Fibroblast of skin of left biceps (primary cell): ENCODE measurements around the gene PNO1.
"Not testable (repeated sequence)": the region's sequence is repeated elsewhere in the genome, so short reads cannot be mapped to it uniquely, and the experiment has no call there.

ENCODE experiments used
- DNase-seq, 2 experiments: peaks; one replicate each; pipeline ENCODE4 v3.0.0-alpha.2; 2013; ENCODE audit warnings: low read depth in 2 of 2

PNO1 gene

GRCh38 chr2:68157402-68158133 lies at the start of gene PNO1:
PNO1 (plus strand) TSS chr2:68157888; CDS start chr2:68157935, 47 bp downstream.
- DNase-seq, result peak; percentile 84 to 87

- no peak for DNase-seq
These were observed 49.6 kb upstream of the PNO1 start for GRCh38 chr2:68108120-68108519.

DNA sequence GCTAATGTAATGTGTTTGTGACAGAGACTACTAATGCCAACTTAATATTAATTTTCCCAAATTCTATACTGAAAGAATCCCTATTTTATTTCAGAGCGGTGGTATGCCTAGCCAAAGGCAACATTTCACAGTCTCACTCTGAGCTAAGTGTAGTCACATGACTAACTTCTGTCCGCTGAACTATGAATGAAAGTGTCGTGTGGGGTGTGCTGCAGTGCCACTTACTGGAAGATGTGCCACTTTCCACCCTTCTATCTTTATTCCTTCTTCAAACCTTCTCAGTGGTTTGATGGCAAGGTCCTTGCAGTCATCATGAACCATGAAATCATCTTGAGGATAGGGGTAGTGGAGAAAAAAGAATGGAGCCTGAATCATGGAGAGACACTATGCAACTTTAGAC lies 47.6 kb upstream of the PNO1 start:
- DNase-seq, result no peak

- no peak for DNase-seq
These were observed 41.7 kb upstream of the PNO1 start for GRCh38 chr2:68115965-68116364.

DNA sequence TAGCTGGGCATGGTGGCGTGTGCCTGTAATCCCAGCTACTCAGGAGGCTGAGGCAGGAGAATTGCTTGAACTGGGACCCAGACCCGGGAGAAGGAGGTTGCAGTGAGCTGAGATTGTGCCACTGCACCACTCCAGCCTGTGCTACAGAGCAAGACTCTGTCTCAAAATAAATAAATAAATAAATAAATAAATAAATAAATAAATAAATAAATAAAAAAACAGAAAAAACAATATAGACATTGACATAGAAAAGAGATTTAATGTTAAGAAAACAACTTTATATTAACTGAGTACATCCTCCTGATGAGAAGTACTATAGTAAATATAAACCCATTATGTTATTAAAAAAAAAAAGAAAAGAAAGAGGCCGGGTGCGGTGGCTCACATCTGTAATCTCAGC lies 39.8 kb upstream of the PNO1 start:
- DNase-seq, result not testable (repeated sequence)

GRCh38 chr2:68118816-68119215 lies 38.9 kb upstream of the PNO1 start:
- no peak for DNase-seq

DNA sequence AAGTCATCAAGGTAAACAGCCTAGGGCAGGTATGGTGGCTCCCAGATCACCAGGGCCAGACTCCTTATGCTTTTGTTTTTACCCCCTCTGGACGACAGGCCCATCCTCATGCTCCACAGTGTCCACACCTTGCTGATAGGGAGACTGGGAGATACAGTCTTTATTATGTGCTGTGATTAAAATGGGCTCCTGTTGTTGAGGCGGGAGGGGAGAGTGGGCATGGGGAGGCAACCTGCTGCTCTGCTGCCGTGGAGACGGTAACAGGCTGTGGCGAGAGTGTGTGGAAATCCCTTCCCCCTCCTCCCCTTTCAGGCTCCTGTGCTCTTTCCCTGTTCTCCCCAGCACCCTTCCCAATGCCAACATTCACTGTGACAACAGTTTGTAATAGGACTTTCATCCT lies 38.2 kb upstream of the PNO1 start:
- no peak for DNase-seq

GRCh38 chr2:68121873-68122679 lies 35.6 kb upstream of the PNO1 start:
- peak; percentile 46 to 47 for DNase-seq

- DNase-seq, result no peak
These were observed 35.1 kb upstream of the PNO1 start for GRCh38 chr2:68122680-68122964.

GRCh38 chr2:68124321-68124720 lies 33.4 kb upstream of the PNO1 start:
- DNase-seq, result no peak

GRCh38 chr2:68125821-68126220 lies 31.9 kb upstream of the PNO1 start:
- no peak for DNase-seq

DNA sequence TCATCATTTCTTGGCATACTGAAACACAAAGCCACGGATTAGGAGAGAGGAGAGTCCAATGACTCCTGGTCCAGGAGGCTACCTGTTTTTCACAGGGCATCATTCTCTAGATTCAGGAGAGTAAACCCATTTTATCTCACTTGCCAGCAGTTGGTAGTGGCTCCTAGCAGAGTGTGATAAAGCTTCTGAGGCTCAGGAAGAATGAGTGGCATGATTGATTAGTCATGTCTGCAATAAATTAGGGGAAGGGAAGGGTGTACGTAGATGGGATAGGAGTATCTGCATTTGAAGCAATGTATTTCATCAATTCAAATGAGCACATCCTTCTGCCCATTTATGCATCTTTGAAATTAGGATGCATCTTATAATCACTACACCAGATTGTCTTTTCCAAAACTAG lies 31.1 kb upstream of the PNO1 start:
- no peak for DNase-seq

GRCh38 chr2:68127358-68128242 lies 30.1 kb upstream of the PNO1 start:
- no peak for DNase-seq

DNA sequence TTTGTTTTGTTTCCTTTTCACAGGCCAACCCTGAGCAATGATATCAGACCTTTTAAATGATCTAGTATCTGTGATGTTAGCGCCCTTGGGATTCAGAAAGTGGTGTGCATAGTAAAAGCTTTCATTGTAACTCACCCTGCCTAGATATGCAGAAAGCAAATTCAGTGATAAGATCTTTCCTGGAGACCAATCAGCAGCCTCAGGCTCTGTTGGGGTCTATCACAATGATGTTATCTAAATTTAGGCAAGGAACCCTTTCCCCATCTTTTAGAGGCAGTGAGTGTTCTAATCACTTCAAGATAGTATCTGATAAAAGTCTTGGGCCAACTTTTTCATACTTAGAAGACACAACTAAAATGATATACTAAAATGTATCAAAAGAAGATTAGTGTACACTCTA lies 23.6 kb upstream of the PNO1 start:
- DNase-seq, result no peak

- DNase-seq, result no peak
These were observed 23.1 kb upstream of the PNO1 start for GRCh38 chr2:68134554-68134953.

- DNase-seq, result no peak
These were observed 22.0 kb upstream of the PNO1 start for GRCh38 chr2:68135448-68136320.

- DNase-seq, result no peak
These were observed 15.8 kb upstream of the PNO1 start for GRCh38 chr2:68141875-68142274.

DNA sequence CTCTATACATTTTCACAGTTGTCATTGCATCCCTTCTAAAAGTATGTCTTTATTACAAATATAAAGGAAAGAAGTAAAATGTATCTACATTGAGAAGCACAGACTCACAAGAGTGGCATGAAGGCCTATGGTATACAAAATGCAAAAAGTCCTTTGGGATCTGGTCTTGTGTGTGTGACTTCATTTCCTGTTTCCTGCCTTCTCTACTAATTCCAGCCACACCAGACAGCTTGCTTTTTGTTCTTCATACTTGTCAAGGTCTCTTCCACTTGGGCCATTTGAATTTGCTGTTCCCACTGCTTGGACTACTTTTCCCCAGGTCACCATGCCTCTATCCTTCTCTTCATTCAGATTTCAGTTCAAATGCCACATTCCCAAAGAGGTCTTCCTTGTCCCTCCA lies 6.7 kb upstream of the PNO1 start:
- no peak for DNase-seq

- DNase-seq, result no peak
These were observed 4.9 kb upstream of the PNO1 start for GRCh38 chr2:68152681-68153347.

DNA sequence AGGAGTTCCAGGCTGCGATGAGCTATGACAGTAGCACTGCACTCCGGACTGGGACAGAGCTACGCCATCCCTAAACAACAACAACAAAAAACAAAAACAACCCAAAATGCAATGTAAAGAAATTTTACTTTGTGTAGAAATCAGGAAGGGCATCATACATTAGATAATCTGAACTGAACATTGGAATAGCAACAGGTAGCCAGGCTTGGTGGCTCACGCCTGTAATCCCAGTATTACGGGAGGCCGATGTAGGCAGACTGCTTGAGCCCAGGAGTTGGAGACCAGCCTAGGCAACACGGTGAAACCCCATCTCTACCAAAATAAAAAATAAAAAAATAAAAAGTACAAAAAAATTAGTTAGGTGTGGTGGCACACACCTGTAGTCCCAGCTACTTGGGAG lies 2.1 kb upstream of the PNO1 start:
- no peak for DNase-seq

DNA sequence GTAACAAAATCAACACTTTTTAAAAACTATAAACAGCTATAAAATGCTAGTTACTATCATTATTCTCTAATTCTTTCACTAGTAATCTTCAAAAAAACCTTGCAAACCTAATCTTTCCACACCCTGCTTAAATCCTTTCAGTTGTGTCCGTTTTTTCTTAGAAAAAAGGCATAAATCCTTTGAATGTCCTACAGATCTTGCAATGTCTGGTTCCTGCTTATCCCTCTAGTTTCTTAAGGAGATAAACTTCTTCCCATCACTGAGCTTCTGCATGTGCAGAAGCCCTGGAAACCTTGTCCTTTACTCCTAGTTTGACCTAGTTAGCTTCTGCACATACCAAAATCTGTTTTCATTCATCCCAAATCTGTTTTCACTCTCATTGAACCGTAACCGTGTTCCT lies 1.3 kb upstream of the PNO1 start:
- DNase-seq, result no peak
